NCI-H526 (cell line): Measurements from ENCODE around the gene MYL12B.
A peak's percentile ranks its signal among the peaks of the same experiment; 100 is the strongest.

ENCODE experiments used
- DNase-seq, 2 experiments: peaks; one replicate each; lab custom pipeline; 2025; lab: John Stamatoyannopoulos, UW

Gene MYL12B

DNA sequence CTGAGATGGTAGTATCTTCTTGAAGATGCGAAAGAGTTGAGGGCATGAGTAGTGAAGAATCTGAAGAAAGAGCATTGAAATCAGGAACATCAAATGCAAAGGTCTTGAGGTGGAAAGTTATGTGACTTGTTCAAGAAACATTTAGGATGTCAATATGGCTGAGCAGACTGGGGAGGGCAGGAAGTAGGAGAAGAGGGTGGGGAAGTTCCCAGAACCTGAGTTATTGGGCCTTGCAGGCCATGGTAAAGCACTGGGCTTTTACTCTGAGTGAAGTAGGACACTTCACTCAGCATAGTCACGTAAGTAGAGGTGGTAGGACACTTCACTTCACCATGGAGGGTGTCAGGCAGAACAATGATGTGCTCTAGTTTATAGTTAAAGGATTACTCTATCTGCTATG lies 26.1 kb upstream of the MYL12B start:
- DNase-seq: no peak

DNA sequence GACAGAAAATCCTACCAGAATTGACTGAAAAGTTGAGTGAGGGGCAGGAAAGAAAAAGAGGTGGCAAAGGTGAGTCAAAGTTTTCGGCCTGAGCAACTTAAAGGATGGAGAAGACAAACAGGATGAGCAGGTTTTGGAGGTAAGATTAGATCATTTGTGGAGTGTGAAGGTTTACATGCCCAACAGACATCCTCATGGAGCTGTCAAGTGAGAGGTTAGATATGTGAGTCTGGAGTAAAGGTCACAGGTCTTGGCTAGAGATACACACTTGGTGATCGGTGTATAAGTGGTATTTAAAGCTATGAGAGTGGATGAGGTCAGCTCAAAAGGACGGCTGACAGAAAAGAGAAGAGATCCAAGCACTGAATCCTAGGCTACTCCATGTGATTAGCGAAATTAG lies 25.5 kb upstream of the MYL12B start:
- no peak for DNase-seq

DNA sequence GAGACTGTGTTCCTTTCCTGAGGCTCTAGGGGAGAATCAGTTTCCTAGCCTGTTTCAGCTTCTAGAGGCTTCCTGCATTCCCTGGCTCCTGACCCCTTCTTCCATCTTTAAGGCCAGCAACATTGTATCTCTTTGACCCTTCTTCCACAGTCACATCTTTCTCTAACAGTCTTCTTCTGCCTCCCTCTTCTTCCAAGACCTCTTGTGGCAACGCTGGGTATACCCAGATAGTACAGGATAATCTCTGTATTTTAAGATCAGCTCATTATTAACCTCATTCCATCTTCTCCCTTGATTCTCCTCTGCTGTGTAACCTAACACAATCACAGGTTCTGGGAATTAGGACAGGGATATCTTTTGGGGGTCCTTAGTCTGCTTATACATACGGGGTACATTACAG lies 23.2 kb upstream of the MYL12B start:
- no peak for DNase-seq

DNA sequence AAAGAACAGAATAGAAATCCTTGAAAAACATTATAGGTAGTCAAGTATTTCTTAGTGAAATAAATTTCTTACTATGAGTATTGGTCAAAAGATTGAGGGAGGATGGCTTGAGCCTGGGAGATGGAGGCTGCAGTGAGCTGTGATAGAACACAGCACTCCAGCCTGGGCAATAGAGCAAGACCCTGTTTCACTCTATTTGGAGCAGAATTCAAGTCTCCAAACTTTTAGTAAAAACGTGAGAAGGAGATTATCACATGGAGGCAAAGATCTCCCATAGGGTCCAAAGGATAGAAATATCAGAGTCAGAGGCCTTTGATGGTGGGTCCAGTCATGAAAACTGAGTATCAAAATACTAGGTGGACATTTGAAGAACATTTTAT lies 16.8 kb upstream of the MYL12B start:
- DNase-seq: no peak

DNA sequence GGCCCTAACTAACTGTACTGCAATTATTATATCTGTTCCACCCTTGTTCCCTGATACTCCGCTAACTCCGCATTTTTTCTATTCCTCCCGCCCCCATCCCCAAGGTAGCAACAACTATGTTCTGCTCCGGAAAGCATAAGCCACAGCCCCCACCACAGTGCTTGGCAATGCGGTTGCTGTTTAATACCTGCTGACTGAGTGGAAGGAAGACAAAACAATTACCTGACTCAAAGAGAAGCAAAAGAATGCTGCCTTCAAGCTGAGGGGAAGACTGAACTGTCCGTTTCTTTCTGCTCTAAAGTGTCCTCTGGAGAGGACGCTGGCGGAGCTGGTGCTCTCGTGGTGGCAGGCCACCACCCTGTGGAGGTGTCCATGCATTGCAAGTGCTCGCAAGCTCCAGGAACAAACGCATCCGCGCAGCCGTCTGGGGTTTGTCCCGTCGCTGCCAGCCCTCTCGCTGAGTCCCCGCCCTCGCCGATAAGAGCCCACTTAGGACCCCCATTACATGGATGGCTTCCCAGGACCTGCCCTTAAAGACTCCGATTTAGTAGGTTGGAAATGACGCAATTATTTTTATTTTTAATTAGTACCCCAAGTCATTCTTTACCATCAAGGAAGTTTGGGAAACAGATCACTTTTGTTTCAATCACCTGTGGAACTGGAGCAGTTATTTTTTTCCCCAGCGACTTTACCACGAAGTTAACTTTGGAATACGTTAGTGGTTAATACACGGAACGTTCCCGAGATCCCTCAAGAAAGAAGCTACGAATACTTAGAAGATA lies 15.9 kb upstream of the MYL12B start:
- peak; percentile 41 to 85 for DNase-seq

DNA sequence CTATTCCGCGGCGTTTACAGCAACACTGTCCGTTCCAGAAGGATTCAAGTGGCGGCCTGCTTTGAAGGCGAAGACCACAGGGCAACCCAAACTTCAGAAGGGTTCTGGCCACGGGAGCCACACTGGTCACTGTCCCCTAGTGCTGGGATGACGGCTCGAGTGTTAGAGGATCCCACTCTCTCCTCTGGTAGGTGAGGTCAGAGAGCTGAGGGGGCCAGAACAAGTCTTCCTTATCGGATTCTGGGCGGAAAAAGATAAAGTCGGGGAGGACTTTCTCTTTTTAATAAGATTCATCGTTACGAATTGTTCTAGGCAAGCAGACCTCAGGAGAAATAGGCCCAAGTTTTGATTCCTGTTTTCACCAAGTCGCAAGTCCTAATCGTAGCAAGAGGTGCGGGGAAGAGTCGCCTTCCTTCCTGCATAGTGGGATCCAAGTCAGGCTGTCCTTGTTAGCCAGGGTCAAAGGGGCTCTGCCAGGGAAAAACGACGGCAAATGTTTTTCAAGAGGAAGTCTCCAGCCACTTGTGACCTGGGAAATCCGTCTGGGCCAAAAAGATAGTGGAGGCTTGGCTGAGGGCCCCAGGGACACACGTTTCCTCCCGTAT lies 15.2 kb upstream of the MYL12B start:
- DNase-seq: peak in 1 of 2 experiments; percentile 29

DNA sequence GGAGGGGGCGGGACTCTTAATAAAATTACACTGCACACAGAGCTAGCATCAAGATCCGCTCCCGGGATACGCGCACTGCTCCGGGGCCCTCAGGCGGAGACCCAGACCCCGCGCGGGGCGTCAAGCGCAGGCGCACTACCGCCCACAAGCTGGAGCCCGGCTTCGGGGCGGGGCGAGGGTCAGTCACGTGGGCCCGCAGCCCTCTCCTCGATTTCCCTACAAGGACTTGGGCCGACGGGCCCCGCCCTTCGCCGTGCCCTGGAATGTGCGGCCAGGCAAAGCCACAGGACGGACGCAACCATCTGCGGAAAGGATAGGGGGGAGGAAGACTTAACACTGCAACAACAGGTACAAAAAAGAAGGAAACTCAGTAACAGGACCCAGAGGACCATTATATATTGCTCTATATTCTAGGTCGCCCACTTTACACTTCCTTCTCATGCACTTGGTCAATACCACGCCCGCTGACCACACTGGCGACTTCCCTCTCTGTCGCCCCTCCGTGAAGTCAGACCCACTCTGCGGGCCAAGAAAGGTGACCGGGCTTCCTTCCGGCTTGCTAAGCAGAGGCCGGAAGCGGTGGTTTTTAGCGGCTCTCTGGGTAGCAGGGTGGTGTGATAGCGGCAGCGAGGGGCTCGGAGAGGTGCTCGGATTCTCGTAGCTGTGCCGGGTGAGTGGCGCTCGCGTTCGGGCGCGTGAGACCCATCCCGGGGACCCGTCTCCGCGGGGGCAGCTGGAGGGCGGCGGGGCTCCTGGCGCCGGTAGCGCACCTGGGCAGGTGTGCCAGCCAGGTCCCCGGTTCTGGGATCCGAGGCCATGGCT lies 14.5 kb upstream of the MYL12B start, which contains the start of gene MYL12A:
Gene MYL12A, plus strand, starts transcription at position 562 of the 822 bp plus-strand sequence. CDS start 5,447 bp downstream, outside the sequence.
- DNase-seq: peak; percentile 87 to 95

DNA sequence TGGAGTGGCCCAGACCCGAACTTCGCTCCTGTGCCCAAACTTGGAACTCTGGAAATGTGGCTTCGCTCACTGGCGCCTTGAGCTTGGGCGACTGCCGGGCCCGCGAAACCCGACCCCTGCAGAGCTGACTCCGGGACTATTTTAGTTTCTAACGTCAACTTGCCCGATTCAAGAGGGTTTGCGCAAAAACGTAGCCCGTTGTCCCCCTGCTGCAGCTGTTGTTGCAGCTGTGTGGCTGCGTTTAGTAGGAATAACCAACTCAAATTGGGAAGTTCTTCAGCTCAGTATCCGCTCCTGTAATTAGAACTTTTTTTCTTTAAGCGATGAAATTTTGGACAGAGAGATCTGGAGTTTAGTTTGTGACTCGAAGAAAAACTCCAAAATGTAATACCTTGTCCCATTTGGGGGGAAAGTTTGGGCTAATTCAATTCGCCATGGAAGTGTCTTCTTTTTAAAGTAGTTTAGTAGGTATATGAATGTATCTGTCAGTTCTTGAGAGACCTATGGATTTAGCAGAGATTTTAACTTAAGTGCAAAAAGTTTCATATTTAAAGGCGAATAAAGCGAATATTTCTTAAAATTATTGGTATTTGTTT lies 13.8 kb upstream of the MYL12B start:
- peak in 1 of 2 experiments; percentile 37 for DNase-seq

DNA sequence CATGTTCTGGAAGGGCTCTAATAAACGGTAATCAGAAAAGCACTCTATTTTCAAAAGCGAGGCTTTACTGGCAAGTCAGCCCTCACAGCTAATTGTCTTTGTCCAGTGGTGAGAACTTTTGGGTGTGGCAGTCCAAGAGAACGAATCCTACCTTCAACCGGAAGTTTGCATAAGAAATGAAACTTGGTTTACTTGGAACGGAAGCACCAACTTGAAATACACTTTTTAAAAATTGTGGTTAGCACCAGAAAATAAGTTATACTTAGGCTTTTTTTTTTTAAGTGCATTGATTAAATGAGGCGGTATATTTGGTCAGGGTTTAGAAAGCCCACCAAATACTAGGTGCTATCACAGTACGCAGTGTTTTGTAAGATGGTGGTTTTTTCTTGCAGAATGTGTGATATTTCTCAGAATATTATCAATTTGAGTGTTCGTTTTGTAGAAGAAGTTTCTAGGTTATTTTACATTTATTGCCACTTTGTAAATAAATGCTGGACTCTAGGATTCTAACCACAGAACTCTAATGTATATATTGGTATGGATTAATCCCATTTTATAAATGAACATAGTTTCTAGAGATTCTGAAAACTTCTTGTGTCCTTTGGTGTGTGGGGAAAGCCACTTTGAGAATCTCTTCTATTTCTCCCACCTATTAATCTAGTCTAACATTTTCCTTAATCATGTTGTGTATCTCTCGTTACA lies 13.1 kb upstream of the MYL12B start:
- DNase-seq: peak in 1 of 2 experiments; percentile 5

DNA sequence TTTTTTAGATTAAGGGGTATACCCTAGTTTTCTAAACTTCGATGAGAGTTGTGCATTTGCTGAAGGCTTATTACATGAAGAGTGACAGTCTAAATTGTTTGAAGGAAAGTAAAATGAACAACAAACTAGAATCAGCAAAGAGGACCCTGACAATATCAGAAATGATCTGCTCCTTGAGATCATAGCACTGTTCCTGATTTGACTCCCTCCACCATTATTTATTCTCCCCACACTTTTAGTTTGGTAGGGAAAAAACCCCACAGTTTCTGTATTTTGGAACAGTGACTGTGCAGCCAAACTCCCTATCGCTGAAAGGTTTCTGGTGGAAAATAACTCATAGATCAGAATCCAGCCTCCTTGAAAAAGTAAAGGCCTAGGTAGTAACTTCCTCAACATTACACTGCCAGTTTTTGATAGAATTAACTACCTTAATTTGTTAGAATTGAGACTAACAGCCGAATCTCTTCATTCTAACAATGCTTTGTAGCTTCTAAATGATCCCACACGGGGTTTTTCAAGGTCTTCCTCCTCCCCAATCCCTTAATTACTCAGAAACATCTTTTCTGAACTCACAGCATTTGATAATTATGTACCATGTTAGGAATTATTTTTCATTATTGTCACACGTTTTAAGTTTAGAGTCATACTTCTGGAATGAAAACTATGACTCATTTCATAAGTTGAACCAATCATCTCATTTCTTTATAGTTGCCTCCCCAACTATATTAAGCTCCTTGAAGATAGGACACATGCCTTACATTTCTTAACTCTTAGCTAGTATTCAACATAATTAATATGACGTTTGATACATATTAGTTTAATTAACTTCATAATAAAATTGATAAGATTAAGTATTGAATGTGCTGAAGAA lies 11.5 kb upstream of the MYL12B start:
- DNase-seq: no peak

DNA sequence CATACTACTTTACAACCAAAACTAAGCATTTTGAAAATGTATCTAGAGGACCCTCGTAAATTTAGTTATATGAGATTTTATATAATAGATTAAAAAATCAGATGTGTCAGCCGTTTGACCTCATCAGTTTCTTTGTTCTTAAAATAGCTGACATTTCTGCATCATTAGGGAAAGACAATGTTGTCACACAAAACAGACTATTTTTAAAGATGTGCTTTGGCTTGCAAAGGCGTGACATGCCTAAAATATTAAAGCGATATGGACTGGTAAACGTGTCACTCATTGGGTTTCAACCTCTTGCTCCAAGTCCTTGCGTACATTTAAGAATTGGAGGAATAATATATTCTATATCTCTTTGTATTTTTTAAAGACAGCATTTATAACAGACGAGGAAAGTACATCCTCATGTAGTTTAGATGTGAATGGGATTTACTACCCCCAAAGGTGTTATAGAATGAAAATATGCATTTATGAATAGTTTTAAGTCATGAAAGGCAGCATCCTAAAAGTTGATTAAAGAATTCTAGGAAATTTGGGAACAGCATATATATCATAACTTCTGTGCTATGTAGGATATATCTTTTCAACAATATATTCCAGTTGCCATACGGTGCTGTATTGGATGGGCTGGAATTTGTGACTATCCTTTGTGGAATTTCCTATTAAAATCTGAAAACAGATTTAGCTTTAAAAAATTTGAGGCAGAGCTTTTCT lies 10.5 kb upstream of the MYL12B start:
- DNase-seq: no peak

DNA sequence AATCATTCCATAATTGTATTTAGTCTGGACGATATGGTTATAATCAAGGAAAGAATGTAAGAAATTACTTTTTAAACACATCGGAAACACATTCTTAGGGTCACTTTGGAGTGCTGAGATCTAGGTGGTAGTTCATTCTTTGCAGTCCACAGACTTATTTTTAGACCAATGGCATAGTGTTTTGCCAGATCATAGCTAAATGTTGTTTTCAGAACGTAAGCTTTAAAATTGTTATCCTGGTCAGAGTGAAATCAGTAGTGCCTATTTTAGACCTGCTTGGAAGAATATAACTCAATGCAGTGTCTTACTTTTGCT lies 10.0 kb upstream of the MYL12B start:
- no peak for DNase-seq

DNA sequence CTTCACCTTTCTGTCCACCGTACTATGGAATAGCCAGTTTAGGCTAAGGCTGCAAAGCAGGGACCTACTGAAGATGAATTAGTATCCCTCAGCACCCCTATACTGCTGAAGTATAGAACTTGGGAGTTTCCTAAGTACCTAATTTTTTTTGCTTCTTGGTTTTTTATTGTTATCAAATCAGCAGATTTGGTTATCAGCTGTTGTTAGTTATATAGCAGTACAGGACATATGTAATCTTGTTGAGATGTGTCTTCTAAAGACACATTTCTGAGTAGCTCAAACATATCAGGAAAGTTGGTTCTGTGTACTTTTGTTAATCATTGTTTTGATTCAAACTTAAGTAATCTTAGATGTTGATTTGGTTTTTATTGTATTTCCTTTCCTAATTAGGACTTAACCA lies 9.1 kb upstream of the MYL12B start:
- DNase-seq: no peak

DNA sequence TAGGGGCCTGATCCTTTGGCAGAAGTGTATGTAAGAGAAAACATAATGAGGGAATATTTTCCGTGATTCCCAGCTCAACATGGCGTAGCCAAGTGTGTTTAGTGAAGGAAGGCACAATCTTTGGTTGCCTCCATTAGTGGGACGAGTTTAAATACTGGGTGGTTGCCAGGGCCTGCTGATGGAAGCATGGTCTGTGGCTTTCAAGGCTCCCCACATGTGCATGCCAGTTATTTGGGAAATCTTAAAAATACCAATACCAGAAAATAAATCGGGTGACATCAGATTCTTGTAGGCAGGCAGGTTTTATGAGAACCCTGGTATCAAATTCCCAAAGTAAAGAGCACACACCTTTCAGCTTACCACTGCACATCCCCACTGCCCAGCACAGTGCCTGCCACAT lies 7.2 kb upstream of the MYL12B start:
- DNase-seq: no peak

DNA sequence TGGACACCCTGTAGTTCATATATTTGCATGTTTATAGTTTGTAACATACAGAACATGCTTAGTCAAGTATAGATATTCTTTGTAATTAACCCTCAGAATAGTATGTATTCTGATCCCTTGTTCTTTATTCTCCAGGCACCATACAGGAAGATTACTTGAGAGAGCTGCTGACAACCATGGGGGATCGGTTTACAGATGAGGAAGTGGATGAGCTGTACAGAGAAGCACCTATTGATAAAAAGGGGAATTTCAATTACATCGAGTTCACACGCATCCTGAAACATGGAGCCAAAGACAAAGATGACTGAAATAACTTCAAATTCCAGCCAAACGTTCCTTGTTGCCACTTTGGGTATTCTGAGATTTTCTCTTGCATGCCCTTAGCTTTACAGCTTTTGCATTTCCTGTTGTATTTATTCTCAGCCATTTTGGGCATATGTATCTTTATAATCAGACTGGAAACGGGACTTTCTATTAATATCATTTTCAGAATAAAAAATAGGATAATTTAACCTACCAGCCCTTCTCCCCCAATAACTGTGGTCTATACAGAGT lies 6.2 kb upstream of the MYL12B start:
- no peak for DNase-seq

DNA sequence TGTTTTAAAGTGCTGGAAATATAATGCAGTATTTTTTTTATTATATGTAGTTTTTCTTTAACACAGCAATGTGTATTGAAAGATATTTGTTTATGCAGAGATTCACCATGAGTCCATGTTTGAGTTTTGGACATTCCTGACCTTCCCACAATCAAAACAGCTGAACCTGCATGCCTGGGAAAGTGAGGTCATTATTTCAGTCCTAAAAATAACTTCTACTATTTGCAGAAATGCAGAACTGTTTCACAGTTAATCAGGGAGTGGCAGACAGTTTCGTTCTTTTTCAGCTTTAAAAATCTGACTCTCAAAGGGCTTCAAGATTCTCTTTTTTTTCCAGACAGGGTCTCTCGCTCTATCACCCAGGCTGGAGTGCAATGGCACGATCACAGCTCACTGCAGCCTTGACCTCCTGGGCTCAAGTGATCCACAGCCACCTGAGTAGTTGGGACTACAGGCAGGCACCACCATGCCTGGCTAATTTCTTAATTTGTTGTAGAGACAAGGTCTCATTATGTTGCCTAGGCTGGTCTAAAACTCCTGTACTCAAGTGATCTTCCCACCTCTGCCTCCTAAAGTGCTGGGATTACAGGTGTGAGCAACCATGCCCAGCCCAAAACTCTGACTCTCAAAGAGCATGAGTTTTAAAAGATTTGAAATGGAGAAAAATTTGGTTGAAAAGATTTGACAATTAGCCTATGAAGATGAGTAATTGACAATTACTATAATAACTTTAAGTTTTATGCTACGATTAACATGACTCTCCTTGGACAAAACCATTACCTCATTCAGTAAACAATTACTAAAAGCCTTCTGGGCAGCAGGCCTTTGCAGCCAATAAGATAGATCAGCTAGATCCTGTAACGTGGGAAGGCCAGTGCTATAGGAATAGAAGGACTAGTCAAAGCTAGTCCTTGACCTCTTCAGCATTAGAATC lies 5.0 kb upstream of the MYL12B start:
- no peak for DNase-seq

DNA sequence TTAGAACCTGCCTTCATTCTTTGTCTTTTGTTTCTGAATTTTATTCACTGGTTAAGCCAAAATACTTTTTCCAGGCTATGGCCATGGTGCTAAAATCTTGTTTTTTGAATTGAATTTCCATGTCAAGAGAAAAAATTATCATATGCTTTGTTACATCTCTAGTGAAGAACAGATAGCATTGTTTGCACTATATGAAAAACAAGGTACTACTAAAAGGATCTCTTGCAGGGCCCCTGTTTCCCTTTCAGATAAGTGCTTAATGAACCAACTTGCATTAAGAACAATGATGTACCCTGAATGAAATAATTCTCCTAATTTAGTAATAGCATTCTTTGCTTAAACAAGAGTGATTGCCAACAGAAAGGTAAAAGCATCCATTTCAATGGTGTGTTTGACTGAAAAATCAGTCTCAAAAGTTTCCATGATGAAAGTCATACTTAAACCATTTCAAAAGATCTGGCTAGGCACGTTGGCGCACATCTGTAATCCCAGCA lies 4.3 kb upstream of the MYL12B start:
- DNase-seq: no peak

DNA sequence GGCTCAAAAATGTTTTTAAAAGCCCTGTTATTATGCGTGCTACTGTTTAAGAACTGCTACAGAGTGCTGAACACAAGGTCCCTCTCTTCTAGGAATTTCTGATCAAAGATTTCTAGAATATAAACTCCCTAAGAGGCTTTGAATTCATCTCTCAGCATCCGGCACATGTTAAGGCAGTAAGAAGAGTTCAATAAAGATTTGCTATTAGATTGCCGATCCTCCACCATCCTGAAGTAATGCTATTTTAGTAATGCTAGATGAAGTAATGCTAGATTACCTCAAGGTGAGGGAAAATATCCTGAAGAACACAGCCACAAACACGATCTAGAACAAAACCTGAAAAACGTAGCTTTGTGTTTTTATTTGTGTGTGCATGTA lies 949 bp upstream of the MYL12B start:
- DNase-seq: no peak
